ENCODE results near the gene DLG2. TPM values are rescaled to one million over a fixed set of nuclear protein-coding genes. Genes with fewer than 3 reads are reported as not detected.
"Not testable (repeated sequence)": the region's sequence is repeated elsewhere in the genome, so short reads cannot be mapped to it uniquely, and the experiment has no call there.

Gene DLG2
- total RNA-seq, 1 experiment from 2014 or later: 0.86 TPM

- no peak for DNase-seq (ENCODE audit: low spot score)
These were observed 1230.6 kb downstream of the DLG2 start for GRCh38 chr11:84396521-84396920.

- DNase-seq (ENCODE audit: low spot score): peak; percentile 44
These were observed 1236.6 kb downstream of the DLG2 start for GRCh38 chr11:84390441-84391078.

- no peak for DNase-seq (ENCODE audit: low spot score)
These were observed 1237.4 kb downstream of the DLG2 start for GRCh38 chr11:84389696-84390095.

GRCh38 chr11:84384731-84385130, 1242.4 kb downstream of the DLG2 start:
- peak; percentile 76 for DNase-seq (ENCODE audit: low spot score)

- DNase-seq (ENCODE audit: low spot score): no peak
These were observed 1243.6 kb downstream of the DLG2 start for GRCh38 chr11:84383576-84383975.

- no peak for DNase-seq (ENCODE audit: low spot score)
These were observed 1245.5 kb downstream of the DLG2 start for GRCh38 chr11:84381666-84382065.

- DNase-seq (ENCODE audit: low spot score): no peak
These were observed 1254.7 kb downstream of the DLG2 start for GRCh38 chr11:84372381-84372950.

- DNase-seq (ENCODE audit: low spot score): no peak
These were observed 1269.1 kb downstream of the DLG2 start for GRCh38 chr11:84358034-84358433.

GRCh38 chr11:84355911-84356310, 1271.2 kb downstream of the DLG2 start:
- DNase-seq (ENCODE audit: low spot score): no peak

GRCh38 chr11:84345597-84345996, 1281.5 kb downstream of the DLG2 start:
- DNase-seq (ENCODE audit: low spot score): no peak

GRCh38 chr11:84345027-84345426, 1282.1 kb downstream of the DLG2 start:
- no peak for DNase-seq (ENCODE audit: low spot score)

- DNase-seq (ENCODE audit: low spot score): no peak
These were observed 1287.3 kb downstream of the DLG2 start for GRCh38 chr11:84339796-84340195.

GRCh38 chr11:84333221-84333620, 1293.9 kb downstream of the DLG2 start:
- no peak for DNase-seq (ENCODE audit: low spot score)

- DNase-seq (ENCODE audit: low spot score): no peak
These were observed 1304.9 kb downstream of the DLG2 start for GRCh38 chr11:84322211-84322610.

GRCh38 chr11:84319863-84320262, 1307.3 kb downstream of the DLG2 start:
- DNase-seq (ENCODE audit: low spot score): no peak

GRCh38 chr11:84316866-84317555, 1310.1 kb downstream of the DLG2 start:
- DNase-seq (ENCODE audit: low spot score): no peak

GRCh38 chr11:84313830-84314359, 1313.2 kb downstream of the DLG2 start:
- DNase-seq (ENCODE audit: low spot score): no peak

- no peak for DNase-seq (ENCODE audit: low spot score)
These were observed 1316.9 kb downstream of the DLG2 start for GRCh38 chr11:84310268-84310667.

- not testable (repeated sequence) for DNase-seq (ENCODE audit: low spot score)
These were observed 1318.7 kb downstream of the DLG2 start for GRCh38 chr11:84308491-84308890.

- DNase-seq (ENCODE audit: low spot score): no peak
These were observed 1327.1 kb downstream of the DLG2 start for GRCh38 chr11:84300092-84300491.

- DNase-seq (ENCODE audit: low spot score): no peak
These were observed 1329.6 kb downstream of the DLG2 start for GRCh38 chr11:84297570-84297969.

- DNase-seq (ENCODE audit: low spot score): no peak
These were observed 1331.3 kb downstream of the DLG2 start for GRCh38 chr11:84295815-84296214.

GRCh38 chr11:84292955-84293354, 1334.2 kb downstream of the DLG2 start:
- DNase-seq (ENCODE audit: low spot score): no peak
